Measurements from ENCODE around the gene SYS1. TPM values are rescaled to one million over a fixed set of nuclear protein-coding genes. Genes with fewer than 3 reads are reported as not detected.
A peak's percentile ranks its signal among the peaks of the same experiment; 100 is the strongest.

Gene SYS1
- total RNA-seq, 1 donor = 31.8 TPM

DNA sequence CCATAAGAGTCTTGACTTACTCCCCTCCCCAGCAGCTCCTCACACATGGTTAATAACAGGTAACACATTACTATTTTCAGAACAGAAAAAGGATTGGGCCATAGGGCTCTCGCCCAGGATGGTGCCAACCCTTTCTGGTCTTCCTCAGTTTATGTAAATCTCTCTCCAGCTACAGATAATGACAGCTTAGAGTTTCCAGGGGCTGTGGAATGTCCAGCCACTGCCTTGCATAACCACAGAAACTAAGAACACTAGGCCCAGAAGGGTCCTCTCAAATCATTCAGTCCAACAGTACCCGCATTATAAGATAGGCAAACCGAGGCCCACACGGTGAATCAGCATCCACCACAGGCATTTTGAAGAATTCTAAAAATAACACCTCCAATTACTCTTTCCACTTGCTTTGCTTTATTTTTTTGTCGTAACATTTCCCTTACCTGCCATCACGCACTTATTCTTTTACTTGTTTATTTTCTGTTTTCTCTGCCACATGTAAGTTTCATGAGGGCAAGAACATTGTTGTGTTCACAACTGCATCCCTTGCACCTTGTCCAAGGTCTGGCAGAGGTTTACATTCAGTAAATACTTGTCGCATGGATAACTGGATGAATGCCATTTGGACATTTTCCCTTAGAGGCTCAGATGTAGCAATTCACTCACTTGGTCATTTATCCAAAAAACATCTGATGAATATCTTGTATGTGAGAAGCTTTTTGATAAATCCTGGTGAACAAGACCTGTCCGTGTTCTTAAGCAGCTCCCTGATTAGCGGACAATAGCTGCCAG, 8.3 kb upstream of the SYS1 start:
- peak; percentile 74 for DNase-seq (ENCODE audit: insufficient read length, low spot score, missing footprints)
- no peaks in the 10 kb centered on the region for H3K79me2 ChIP-seq (ENCODE audit: insufficient read depth, low read length)
- peaks cover 47% of the 10 kb centered on the region for H3K4me1 ChIP-seq (ENCODE audit: insufficient read depth, low read length)
- peak overlapping the region; percentile 53 for H3K4me3 ChIP-seq (ENCODE audit: insufficient read depth, low read length)
- no peaks in the 10 kb centered on the region for H3K36me3 ChIP-seq (ENCODE audit: insufficient read depth, low read length)
- no peak overlapping the region for H2AFZ ChIP-seq (ENCODE audit: low read length)
- peak overlapping the region; percentile 77 for H3K27ac ChIP-seq (ENCODE audit: low read depth, low read length)
- no peaks in the 10 kb centered on the region for H4K20me1 ChIP-seq (ENCODE audit: insufficient read depth, low read length)
- no peaks in the 10 kb centered on the region for H3K9me3 ChIP-seq (ENCODE audit: low read depth, low read length)
- peak overlapping the region; percentile 76 for H3K4me2 ChIP-seq (ENCODE audit: insufficient read depth, low read length)
- no peaks in the 10 kb centered on the region for H3K27me3 ChIP-seq (ENCODE audit: insufficient read depth, low read length)
- TF ChIP-seq, protein P1, sequence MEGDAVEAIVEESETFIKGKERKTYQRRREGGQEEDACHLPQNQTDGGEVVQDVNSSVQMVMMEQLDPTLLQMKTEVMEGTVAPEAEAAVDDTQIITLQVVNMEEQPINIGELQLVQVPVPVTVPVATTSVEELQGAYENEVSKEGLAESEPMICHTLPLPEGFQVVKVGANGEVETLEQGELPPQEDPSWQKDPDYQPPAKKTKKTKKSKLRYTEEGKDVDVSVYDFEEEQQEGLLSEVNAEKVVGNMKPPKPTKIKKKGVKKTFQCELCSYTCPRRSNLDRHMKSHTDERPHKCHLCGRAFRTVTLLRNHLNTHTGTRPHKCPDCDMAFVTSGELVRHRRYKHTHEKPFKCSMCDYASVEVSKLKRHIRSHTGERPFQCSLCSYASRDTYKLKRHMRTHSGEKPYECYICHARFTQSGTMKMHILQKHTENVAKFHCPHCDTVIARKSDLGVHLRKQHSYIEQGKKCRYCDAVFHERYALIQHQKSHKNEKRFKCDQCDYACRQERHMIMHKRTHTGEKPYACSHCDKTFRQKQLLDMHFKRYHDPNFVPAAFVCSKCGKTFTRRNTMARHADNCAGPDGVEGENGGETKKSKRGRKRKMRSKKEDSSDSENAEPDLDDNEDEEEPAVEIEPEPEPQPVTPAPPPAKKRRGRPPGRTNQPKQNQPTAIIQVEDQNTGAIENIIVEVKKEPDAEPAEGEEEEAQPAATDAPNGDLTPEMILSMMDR (IDR thresholded peaks at IDR 0.05; ENCODE audit: extremely low read depth, low read depth, low read length) = no peak

DNA sequence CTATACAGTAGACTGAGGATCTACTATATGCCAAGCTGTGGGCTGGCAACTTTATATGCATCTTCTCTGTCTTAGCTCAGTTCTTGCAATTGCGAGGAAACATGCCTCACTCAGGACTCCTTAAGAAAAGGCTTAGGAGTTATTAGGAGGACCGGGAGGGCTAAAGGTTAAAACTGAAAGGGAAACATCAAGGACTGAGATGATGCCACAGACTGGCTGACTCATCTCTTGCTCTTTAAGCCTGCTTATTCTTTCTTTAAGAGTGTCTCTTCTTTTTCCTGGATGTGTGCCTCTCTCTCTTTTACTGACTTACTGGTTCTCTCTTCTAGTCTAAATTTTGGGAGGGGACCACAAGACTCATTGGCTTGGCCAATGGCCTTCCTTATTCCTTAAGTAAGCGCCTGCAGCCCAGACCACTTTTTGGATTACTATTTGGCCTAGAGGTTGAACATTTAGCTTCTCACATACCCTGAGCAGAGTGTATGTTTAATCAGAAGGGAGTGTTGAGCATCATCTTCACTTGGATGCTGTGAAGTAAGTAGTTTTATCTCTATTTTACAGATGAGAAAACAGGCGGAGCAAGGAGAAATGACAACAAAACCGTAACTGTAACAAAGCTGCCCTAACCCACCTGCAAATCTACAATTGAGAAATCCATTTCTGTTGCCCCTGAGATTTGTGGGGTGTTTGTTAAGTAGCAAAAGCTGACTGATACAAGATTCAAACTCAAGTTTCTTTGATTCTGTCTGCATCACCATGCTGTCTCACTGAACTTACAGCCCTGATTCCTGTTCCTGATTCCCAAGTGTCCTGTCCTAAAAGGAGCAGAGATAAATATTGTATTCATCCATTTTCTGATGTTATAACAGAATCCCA, 7.5 kb upstream of the SYS1 start:
- TF ChIP-seq, protein P1 (IDR thresholded peaks at IDR 0.05; ENCODE audit: extremely low read depth, low read depth, low read length) = no peak
- no peaks in the 10 kb centered on the region for H3K27me3 ChIP-seq (ENCODE audit: insufficient read depth, low read length)
- peak; percentile 69 for DNase-seq (ENCODE audit: insufficient read length, low spot score, missing footprints)
- H3K27ac ChIP-seq (ENCODE audit: low read depth, low read length) = peak overlapping the region; percentile 77
- H3K79me2 ChIP-seq (ENCODE audit: insufficient read depth, low read length) = no peaks in the 10 kb centered on the region
- H3K9me3 ChIP-seq (ENCODE audit: low read depth, low read length) = no peaks in the 10 kb centered on the region
- no peaks in the 10 kb centered on the region for H3K36me3 ChIP-seq (ENCODE audit: insufficient read depth, low read length)
- H3K4me1 ChIP-seq (ENCODE audit: insufficient read depth, low read length) = peaks cover 55% of the 10 kb centered on the region
- H2AFZ ChIP-seq (ENCODE audit: low read length) = no peak overlapping the region
- no peaks in the 10 kb centered on the region for H4K20me1 ChIP-seq (ENCODE audit: insufficient read depth, low read length)
- peak overlapping the region; percentile 53 for H3K4me3 ChIP-seq (ENCODE audit: insufficient read depth, low read length)
- H3K4me2 ChIP-seq (ENCODE audit: insufficient read depth, low read length) = peak overlapping the region; percentile 76

DNA sequence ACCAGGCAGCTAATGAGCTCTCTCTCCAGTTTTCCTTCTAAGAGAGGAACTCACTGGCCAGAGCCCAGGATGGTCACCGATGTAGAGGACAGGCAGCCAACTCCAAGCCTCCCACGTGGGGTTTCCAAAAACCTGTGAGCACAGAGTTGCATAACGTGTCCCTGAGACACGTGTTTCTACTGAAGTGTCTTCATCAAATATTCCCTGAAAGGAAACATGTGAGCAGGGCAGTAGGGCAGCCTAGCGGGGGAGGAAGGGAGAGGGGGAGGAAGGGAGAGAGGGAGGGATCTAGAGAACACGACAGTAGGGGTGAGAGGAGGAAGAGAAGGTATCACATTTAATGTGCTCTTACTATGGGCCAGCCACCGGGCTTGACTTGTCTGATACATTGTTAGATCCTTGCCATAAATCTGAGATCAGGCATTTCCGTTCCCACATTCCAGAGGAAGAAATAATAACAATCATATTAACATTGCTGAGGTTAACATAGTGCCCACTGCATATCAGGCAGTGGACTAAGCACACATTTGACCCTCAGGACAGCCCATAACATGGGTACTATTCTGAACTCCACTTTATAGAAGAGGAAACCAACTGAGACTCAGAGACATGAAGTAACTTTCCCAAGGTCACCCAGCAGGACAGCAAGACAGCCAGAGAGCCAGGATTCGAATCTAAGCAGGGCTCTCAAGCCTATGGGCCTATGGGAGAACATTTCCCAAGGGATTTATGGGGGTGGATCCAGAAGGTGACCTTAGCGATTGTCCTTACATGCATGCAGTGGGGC, 4.5 kb upstream of the SYS1 start:
- Histone ChIP-seq H3K36me3 (ENCODE audit: insufficient read depth, low read length) (no peaks in the 10 kb centered on the region), H3K27me3 (ENCODE audit: insufficient read depth, low read length) (no peaks in the 10 kb centered on the region), H3K79me2 (ENCODE audit: insufficient read depth, low read length) (peaks cover 3% of the 10 kb centered on the region), H2AFZ (ENCODE audit: low read length) (no peak overlapping the region), H3K27ac (ENCODE audit: low read depth, low read length) (peak overlapping the region; percentile 89), H3K4me2 (ENCODE audit: insufficient read depth, low read length) (peak overlapping the region; percentile 68), H3K4me3 (ENCODE audit: insufficient read depth, low read length) (peak overlapping the region; percentile 6), H3K9me3 (ENCODE audit: low read depth, low read length) (no peaks in the 10 kb centered on the region), H4K20me1 (ENCODE audit: insufficient read depth, low read length) (peaks cover 1% of the 10 kb centered on the region), H3K4me1 (ENCODE audit: insufficient read depth, low read length) (peaks cover 65% of the 10 kb centered on the region)
- TF ChIP-seq, protein P1 (IDR thresholded peaks at IDR 0.05; ENCODE audit: extremely low read depth, low read depth, low read length) = no peak
- DNase-seq (ENCODE audit: insufficient read length, low spot score, missing footprints) = peak; percentile 74

Measured in osteoblast (primary cell).